ENCODE data around the gene NCMAP.
"Not testable (repeated sequence)": the region's sequence is repeated elsewhere in the genome, so short reads cannot be mapped to it uniquely, and the experiment has no call there.

DNA sequence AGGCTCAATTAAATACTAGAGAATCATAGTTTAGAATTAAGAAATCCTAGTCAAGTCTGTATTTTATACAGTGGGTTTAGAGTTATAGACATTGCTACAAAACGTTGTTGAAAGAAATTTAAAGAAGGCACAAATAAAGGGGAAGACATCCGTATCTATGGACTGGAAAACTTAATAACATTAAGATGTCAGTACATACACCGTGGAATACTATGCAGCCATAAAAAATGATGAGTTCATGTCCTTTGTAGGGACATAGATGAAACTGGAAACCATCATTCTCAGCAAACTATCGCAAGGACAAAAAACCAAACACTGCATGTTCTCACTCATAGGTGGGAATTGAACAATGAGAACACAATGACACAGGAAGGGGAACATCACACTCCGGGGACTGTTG is 35.6 kb upstream of the NCMAP start:
- not testable (repeated sequence) for TF ChIP-seq SMC3 (IDR thresholded peaks at IDR 0.05; ENCODE audit: low read depth, low read length); CTCF (IDR thresholded peaks at IDR 0.05); PBX3 (IDR thresholded peaks at IDR 0.05)

Measured in SK-N-SH (cell line).